HCT116 (cell line): ENCODE results near the gene PGBD5. TPM values are rescaled to one million over a fixed set of nuclear protein-coding genes. Genes with fewer than 3 reads are reported as not detected.

ENCODE experiments used
- ATAC-seq: fragments of 200-7000 bp; cut with Tn5 transposase; 2 replicates; pipeline ENCODE4 v1.9.1; 2020; ENCODE audit warnings: mild to moderate bottlenecking, moderate library complexity
- BruUV-seq: library from RNA; stranded (reverse); fragments of 400-500 nt; replicated peaks from 2 replicates; lab custom pipeline; 2021; lab: Mats Ljungman, UMichigan
- CTCF ChIA-PET: fragments of 300-600 bp; sonication (Branson Sonifier 250); formaldehyde crosslinking; loops from one replicate; lab custom pipeline; 2021; ENCODE audit warnings: antibody characterized with exemption; lab: Charles Lee
- POLR2A ChIA-PET: fragments of 300-600, 350-600 bp; sonication (Branson Sonifier 250); formaldehyde crosslinking; loops from one replicate; lab custom pipeline; 2021; ENCODE audit warnings: antibody characterized with exemption; lab: Charles Lee
- RAD21 ChIA-PET, 2 experiments: fragments of 300-600 bp; sonication (Branson Sonifier 250); formaldehyde crosslinking; loops; one replicate each; lab custom pipeline; 2023; ENCODE audit warnings: low total read pairs in 2 of 2; ENCODE audit not compliant: uncharacterized antibody in 2 of 2, unreplicated experiment in 2 of 2, low non-redundant PET in 1 of 2; lab: Charles Lee
- DNase-seq: peaks from one replicate; pipeline ENCODE4 v3.0.0-alpha.2; 2010; ENCODE audit warnings: low read depth, low spot score
- H2AFZ ChIP-seq: fragments of 200-600 bp; shearing (Covaris generic), sonication (generic); 2 replicates; pipeline ENCODE4 v1.6.1; 2017; ENCODE audit warnings: low read depth, mixed run types, mixed read lengths, antibody characterized with exemption, low read length; ENCODE audit not compliant: poor library complexity, severe bottlenecking
- H3K27ac ChIP-seq: 2 replicates; pipeline ENCODE4 v1.5.1; 2012; ENCODE audit warnings: low read depth, low read length
- H3K27me3 ChIP-seq: fragments of 200-600 bp; sonication (generic); 2 replicates; pipeline ENCODE4 v1.6.1; 2016; ENCODE audit warnings: mixed run types, low read length, mixed read lengths; ENCODE audit not compliant: insufficient read depth
- H3K36me3 ChIP-seq, 2 experiments: fragments of 200-500 bp in 1 of 2; fragments of 200-600 bp in 1 of 2; sonication (Bioruptor generic) in 1 of 2; sonication (generic) in 1 of 2; 2 replicates each; pipeline versions ENCODE4 v1.5.1 to v1.6.1; 2014 to 2016; ENCODE audit warnings: low read length in 2 of 2, inconsistent platforms in 1 of 2, mixed read lengths in 1 of 2, mixed run types in 1 of 2; ENCODE audit not compliant: insufficient read depth in 2 of 2, control insufficient read depth in 1 of 2
- H3K4me1 ChIP-seq, 2 experiments: fragments of 200-600 bp in 1 of 2; sonication (generic) in 1 of 2; 2 replicates each; pipeline versions ENCODE4 v1.5.1 to v1.6.1; 2012 to 2017; ENCODE audit warnings: low read length in 2 of 2, inconsistent platforms in 1 of 2, mild to moderate bottlenecking in 1 of 2, mixed read lengths in 1 of 2, mixed run types in 1 of 2, moderate library complexity in 1 of 2; ENCODE audit not compliant: insufficient read depth in 2 of 2, control insufficient read depth in 1 of 2
- H3K4me2 ChIP-seq: fragments of 200-600 bp; sonication (generic); 2 replicates; pipeline ENCODE4 v1.6.1; 2017; ENCODE audit warnings: mixed run types, low read length, mixed read lengths
- H3K4me3 ChIP-seq, 2 experiments: fragments of 200-600 bp in 1 of 2; sonication (generic) in 1 of 2; replicated peaks in 1 of 2; 2 replicates each; pipeline ENCODE4 v1.5.1; 2011 to 2016; ENCODE audit warnings: low read length in 2 of 2, control low read depth in 1 of 2, low read depth in 1 of 2, mild to moderate bottlenecking in 1 of 2, mixed read lengths in 1 of 2, mixed run types in 1 of 2
- H3K79me2 ChIP-seq: fragments of 200-600 bp; sonication (generic); 2 replicates; pipeline ENCODE4 v1.6.1; 2017; ENCODE audit warnings: mild to moderate bottlenecking, mixed run types, low read length, moderate library complexity, mixed read lengths; ENCODE audit not compliant: insufficient read depth
- H3K9ac ChIP-seq: fragments of 200-600 bp; sonication (generic); 2 replicates; pipeline ENCODE4 v1.6.1; 2016; ENCODE audit warnings: low read length, mixed read lengths
- H3K9me2 ChIP-seq: fragments of 200-600 bp; sonication (generic), shearing (Covaris generic); 2 replicates; pipeline ENCODE4 v1.6.1; 2017; ENCODE audit warnings: mixed run types, mild to moderate bottlenecking, moderate library complexity; ENCODE audit not compliant: insufficient read depth
- H3K9me3 ChIP-seq, 2 experiments: fragments of 200-500 bp in 1 of 2; fragments of 200-600 bp in 1 of 2; sonication (Bioruptor generic) in 1 of 2; sonication (generic) in 1 of 2; 2 replicates each; pipeline ENCODE4 v1.6.1; 2014 to 2017; ENCODE audit warnings: low read length in 2 of 2, mixed read lengths in 2 of 2, inconsistent platforms in 1 of 2, low read depth in 1 of 2, mild to moderate bottlenecking in 1 of 2, mixed run types in 1 of 2, moderate library complexity in 1 of 2; ENCODE audit not compliant: control insufficient read depth in 1 of 2, insufficient read depth in 1 of 2
- H4K20me1 ChIP-seq: fragments of 200-600 bp; sonication (generic), shearing (Covaris generic); 2 replicates; pipeline ENCODE4 v1.6.1; 2017; ENCODE audit warnings: mixed run types, mild to moderate bottlenecking, moderate library complexity; ENCODE audit not compliant: insufficient read depth
- CEBPB ChIP-seq: IDR thresholded peaks from 2 replicates; pipeline ENCODE4 v1.6.1; 2012; ENCODE audit warnings: low read depth
- EGR1 ChIP-seq: IDR thresholded peaks from 2 replicates; pipeline ENCODE4 v1.6.1; 2012; ENCODE audit warnings: low read depth
- EZH2 ChIP-seq: fragments of 200-600 bp; sonication (generic); IDR thresholded peaks from 2 replicates; pipeline ENCODE4 v1.6.1; 2017; ENCODE audit warnings: antibody characterized with exemption, mixed run types
- EZH2phosphoT487 ChIP-seq: fragments of 200-600 bp; IDR thresholded peaks from 2 replicates; pipeline ENCODE4 v1.6.1; 2018; ENCODE audit warnings: antibody characterized with exemption, borderline replicate concordance
- RAD21 ChIP-seq: IDR thresholded peaks from 2 replicates; pipeline ENCODE4 v1.6.1; 2012; ENCODE audit warnings: low read depth, mild to moderate bottlenecking
- intact Hi-C: fragments of 100-400 bp; cut with micrococcal nuclease; formaldehyde crosslinking; loops from 2 replicates; pipeline ENCODE4 v1.10.0; 2022
- total RNA-seq: library from RNA; stranded (reverse); gene quantifications from one replicate; pipeline ENCODE4 v1.2.1, GENCODE V29; 2021; ENCODE audit not compliant: unreplicated experiment
- TF ChIP-seq, protein P1 (sequence below): IDR thresholded peaks from 2 replicates; pipeline ENCODE4 v1.6.1; 2011; ENCODE audit warnings: mild to moderate bottlenecking, low read length, moderate library complexity; ENCODE audit not compliant: insufficient replicate concordance; ENCODE audit errors: extremely low read depth
- TF ChIP-seq, protein P2 (sequence below): IDR thresholded peaks from 2 replicates; pipeline ENCODE4 v1.6.1; 2012
- TF ChIP-seq, protein P3 (sequence below): IDR thresholded peaks from 2 replicates; pipeline ENCODE4 v1.6.1; 2012; ENCODE audit warnings: low read depth
- TF ChIP-seq, protein P4 (sequence below), 3 experiments: fragments of 200-600 bp in 1 of 3; sonication (generic) in 1 of 3; IDR thresholded peaks in 2 of 3; conservative IDR thresholded peaks in 1 of 3; 2 replicates each; pipeline ENCODE4 v1.5.1; 2012 to 2017; ENCODE audit warnings: low read depth in 2 of 3, low read length in 2 of 3, antibody characterized with exemption in 1 of 3, borderline replicate concordance in 1 of 3, control low read depth in 1 of 3, mild to moderate bottlenecking in 1 of 3, mixed read lengths in 1 of 3, mixed run types in 1 of 3, moderate library complexity in 1 of 3; ENCODE audit not compliant: insufficient read depth in 1 of 3

Gene PGBD5
- total RNA-seq, 1 experiment from 2014 or later = 0.27 TPM

DNA sequence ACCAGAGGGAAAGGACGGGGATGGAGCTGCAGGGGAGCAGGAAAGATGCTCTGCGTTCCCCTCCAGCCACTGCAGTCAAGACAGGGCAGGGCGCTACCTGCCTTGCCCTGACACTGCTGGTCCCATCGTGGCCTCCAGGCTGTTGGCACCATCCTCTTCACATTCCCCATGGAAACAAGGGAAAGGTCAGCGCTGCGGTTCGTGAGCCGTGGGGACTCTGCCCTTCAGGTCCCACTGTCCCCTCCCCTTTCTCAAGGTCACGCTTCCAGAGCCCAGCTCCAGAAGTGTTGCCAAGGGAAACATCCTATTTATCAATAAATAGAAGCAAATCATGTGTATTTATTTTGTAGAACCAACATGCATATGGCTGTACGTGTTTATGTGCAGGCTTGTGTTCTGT is 56.0 kb downstream of the PGBD5 start:
- TF ChIP-seq, protein P1, sequence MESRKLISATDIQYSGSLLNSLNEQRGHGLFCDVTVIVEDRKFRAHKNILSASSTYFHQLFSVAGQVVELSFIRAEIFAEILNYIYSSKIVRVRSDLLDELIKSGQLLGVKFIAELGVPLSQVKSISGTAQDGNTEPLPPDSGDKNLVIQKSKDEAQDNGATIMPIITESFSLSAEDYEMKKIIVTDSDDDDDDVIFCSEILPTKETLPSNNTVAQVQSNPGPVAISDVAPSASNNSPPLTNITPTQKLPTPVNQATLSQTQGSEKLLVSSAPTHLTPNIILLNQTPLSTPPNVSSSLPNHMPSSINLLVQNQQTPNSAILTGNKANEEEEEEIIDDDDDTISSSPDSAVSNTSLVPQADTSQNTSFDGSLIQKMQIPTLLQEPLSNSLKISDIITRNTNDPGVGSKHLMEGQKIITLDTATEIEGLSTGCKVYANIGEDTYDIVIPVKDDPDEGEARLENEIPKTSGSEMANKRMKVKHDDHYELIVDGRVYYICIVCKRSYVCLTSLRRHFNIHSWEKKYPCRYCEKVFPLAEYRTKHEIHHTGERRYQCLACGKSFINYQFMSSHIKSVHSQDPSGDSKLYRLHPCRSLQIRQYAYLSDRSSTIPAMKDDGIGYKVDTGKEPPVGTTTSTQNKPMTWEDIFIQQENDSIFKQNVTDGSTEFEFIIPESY = no peak
- TF ChIP-seq EZH2 (no peak), RAD21 (no peak), EZH2phosphoT487 (no peak), CEBPB (no peak), EGR1 (no peak)
- TF ChIP-seq, protein P2, sequence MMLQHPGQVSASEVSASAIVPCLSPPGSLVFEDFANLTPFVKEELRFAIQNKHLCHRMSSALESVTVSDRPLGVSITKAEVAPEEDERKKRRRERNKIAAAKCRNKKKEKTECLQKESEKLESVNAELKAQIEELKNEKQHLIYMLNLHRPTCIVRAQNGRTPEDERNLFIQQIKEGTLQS = no peak
- TF ChIP-seq, protein P3, sequence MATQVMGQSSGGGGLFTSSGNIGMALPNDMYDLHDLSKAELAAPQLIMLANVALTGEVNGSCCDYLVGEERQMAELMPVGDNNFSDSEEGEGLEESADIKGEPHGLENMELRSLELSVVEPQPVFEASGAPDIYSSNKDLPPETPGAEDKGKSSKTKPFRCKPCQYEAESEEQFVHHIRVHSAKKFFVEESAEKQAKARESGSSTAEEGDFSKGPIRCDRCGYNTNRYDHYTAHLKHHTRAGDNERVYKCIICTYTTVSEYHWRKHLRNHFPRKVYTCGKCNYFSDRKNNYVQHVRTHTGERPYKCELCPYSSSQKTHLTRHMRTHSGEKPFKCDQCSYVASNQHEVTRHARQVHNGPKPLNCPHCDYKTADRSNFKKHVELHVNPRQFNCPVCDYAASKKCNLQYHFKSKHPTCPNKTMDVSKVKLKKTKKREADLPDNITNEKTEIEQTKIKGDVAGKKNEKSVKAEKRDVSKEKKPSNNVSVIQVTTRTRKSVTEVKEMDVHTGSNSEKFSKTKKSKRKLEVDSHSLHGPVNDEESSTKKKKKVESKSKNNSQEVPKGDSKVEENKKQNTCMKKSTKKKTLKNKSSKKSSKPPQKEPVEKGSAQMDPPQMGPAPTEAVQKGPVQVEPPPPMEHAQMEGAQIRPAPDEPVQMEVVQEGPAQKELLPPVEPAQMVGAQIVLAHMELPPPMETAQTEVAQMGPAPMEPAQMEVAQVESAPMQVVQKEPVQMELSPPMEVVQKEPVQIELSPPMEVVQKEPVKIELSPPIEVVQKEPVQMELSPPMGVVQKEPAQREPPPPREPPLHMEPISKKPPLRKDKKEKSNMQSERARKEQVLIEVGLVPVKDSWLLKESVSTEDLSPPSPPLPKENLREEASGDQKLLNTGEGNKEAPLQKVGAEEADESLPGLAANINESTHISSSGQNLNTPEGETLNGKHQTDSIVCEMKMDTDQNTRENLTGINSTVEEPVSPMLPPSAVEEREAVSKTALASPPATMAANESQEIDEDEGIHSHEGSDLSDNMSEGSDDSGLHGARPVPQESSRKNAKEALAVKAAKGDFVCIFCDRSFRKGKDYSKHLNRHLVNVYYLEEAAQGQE = no peak
- TF ChIP-seq, protein P4, sequence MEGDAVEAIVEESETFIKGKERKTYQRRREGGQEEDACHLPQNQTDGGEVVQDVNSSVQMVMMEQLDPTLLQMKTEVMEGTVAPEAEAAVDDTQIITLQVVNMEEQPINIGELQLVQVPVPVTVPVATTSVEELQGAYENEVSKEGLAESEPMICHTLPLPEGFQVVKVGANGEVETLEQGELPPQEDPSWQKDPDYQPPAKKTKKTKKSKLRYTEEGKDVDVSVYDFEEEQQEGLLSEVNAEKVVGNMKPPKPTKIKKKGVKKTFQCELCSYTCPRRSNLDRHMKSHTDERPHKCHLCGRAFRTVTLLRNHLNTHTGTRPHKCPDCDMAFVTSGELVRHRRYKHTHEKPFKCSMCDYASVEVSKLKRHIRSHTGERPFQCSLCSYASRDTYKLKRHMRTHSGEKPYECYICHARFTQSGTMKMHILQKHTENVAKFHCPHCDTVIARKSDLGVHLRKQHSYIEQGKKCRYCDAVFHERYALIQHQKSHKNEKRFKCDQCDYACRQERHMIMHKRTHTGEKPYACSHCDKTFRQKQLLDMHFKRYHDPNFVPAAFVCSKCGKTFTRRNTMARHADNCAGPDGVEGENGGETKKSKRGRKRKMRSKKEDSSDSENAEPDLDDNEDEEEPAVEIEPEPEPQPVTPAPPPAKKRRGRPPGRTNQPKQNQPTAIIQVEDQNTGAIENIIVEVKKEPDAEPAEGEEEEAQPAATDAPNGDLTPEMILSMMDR (IDR thresholded peaks at IDR 0.05 in 2 of 3, conservative IDR thresholded peaks at IDR 0.05 in 1 of 3; ENCODE audit: borderline replicate concordance in 1 of 3, insufficient read depth in 1 of 3, low read depth in 2 of 3, low read length in 2 of 3) = no peak
- POLR2A ChIA-PET = no interaction called here
- Histone ChIP-seq H3K4me3 (no peak overlapping the region), H3K9me3 (no peaks in the 10 kb centered on the region), H3K36me3 (no peaks in the 10 kb centered on the region), H3K27ac (no peak overlapping the region), H3K4me1 (no peaks in the 10 kb centered on the region), H2AFZ (no peak overlapping the region), H3K79me2 (no peaks in the 10 kb centered on the region), H4K20me1 (no peaks in the 10 kb centered on the region), H3K4me2 (no peak overlapping the region), H3K27me3 (peaks cover 27% of the 10 kb centered on the region; the same call in 1 of the 2 replicates), H3K9ac (no peak overlapping the region), H3K9me2 (no peaks in the 10 kb centered on the region)
- BruUV-seq = no TSS peak
- RAD21 ChIA-PET = no interaction called here
- ATAC-seq = no peak
- CTCF ChIA-PET = no interaction called here
- no peak for DNase-seq
- intact Hi-C loops = no loop called here
